Activated CD4-positive, alpha-beta T cell treated with anti-CD3 and anti-CD28 coated beads, Interleukin-2, amount 10 ng/mL, durations not matched to agents 7 days and 5 days (primary cell): ENCODE measurements around the gene DBNL. TPM values are rescaled to one million over a fixed set of nuclear protein-coding genes. Genes with fewer than 3 reads are reported as not detected.
A peak's percentile ranks its signal among the peaks of the same experiment; 100 is the strongest.

Experiments
- CTCF ChIA-PET: fragments of 350-600 bp; sonication (Branson Sonifier 250); formaldehyde crosslinking; loops from one replicate; lab custom pipeline; 2021; ENCODE audit warnings: antibody characterized with exemption; lab: Charles Lee
- POLR2A ChIA-PET: fragments of 350-600 bp; sonication (Branson Sonifier 250); formaldehyde crosslinking; loops from one replicate; lab custom pipeline; 2021; ENCODE audit warnings: antibody characterized with exemption; lab: Charles Lee
- DNase-seq: peaks from one replicate; pipeline ENCODE4 v3.0.0-alpha.2; 2020
- H3K27ac Mint-ChIP-seq: one replicate; pipeline ENCODE4 v1.8.0; 2021; ENCODE audit warnings: mild to moderate bottlenecking, moderate library complexity, mixed read lengths
- H3K27me3 Mint-ChIP-seq: one replicate; pipeline ENCODE4 v1.8.0; 2021; ENCODE audit warnings: mixed read lengths
- H3K36me3 Mint-ChIP-seq: one replicate; pipeline ENCODE4 v1.8.0; 2021; ENCODE audit warnings: low read depth, mixed read lengths
- H3K4me1 Mint-ChIP-seq: one replicate; pipeline ENCODE4 v1.8.0; 2021; ENCODE audit warnings: mixed read lengths
- H3K4me3 Mint-ChIP-seq: one replicate; pipeline ENCODE4 v1.8.0; 2021; ENCODE audit warnings: mild to moderate bottlenecking, moderate library complexity, mixed read lengths
- H3K9me3 Mint-ChIP-seq: one replicate; pipeline ENCODE4 v1.8.0; 2021; ENCODE audit warnings: mixed read lengths
- total RNA-seq, 2 experiments: library from RNA; stranded (reverse); gene quantifications; one replicate each; pipeline ENCODE4 v1.2.3, GENCODE V29; 2021

DBNL gene
- total RNA-seq, 2 experiments from 2014 or later: 152 to 168 TPM

DNA sequence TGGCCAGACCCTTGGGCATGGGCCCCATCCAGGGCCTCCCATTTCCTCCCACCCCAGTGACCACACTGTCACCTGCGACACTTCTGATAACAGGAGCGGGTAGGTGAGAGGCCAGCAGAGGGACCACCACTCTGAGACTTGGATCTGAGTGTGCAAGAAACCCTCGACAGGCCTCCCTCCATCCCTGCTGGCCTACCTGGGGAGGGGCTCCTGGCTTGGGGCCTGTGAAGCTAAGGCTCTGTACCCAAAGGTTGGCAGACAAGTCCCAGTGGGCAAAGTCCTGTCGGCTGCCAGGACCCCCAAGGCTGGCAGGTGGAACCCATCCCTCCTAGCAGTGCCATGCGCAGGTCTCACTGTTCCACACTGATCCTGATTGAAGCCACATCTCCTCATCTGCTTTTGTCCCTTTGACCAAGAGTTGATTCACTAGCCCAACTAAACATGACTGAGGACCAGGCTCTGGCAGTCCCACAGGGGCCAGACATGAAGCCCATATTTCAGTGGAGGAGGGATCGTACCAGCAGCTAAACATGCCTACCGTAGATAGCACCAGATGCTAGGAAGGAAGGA lies 22.1 kb downstream of the DBNL start:
- DNase-seq: no peak
- no peaks in the 10 kb centered on the region for H3K9me3 Mint-ChIP-seq
- POLR2A ChIA-PET: interaction anchor here (0.7 kb wide), 1 partner anchor 12 kb away, joined by 3 read pairs; no protein-coding TSS in a partner anchor
- no peaks in the 10 kb centered on the region for H3K27me3 Mint-ChIP-seq
- peaks cover 2% of the 10 kb centered on the region for H3K4me1 Mint-ChIP-seq
- H3K36me3 Mint-ChIP-seq: peaks cover 5% of the 10 kb centered on the region
- no peak overlapping the region for H3K27ac Mint-ChIP-seq
- CTCF ChIA-PET: interaction anchor here (1.4 to 1.5 kb wide), 2 partner anchors 15 kb away, joined by 3 to 5 read pairs; no protein-coding TSS in a partner anchor
- H3K4me3 Mint-ChIP-seq: peak overlapping the region; percentile 17

DNA sequence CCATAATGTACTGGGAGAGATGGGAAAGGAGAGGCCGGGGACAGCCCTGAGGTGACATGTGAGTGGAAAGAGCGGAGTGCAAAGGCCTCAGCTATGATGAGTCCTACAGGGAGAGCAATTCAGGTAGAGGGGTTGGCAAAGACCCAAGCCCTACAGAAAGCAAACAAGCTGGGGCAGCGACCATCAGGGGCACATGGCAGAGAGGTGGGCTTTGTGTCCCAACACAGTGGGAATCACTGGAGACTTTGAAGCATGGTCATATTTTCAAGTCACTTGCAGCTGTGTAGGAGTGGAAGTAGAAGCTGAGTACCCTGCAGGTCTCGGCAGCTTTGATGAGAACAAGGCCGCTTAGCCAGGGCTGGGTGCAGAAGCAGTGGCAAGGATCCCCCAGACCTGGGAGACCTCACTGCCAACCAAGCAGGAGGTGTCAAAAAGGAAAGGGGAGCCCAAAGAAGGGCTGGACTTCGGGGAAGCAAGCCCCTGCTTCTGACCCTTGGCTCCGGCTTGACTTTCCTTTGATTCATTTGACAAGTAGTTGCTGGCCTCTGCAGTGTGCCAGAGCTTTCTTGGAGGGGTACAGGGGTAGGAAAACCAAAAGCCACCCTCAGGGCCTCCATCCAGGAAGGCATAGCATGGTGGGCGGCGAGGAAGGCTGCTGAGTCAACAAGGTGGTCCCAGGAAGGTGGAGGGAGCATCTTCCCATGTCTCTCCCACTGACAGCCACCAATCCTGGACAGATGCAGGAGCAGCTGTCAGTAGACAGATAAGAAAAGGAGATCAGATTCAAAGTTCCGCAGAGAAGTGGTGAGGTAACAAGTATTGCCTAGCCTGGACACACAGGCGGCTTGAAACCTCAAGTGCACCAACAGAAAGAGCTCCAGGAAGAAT lies 22.8 kb downstream of the DBNL start:
- Mint-ChIP-seq H3K4me3 (peak overlapping the region; percentile 17), H3K27me3 (no peaks in the 10 kb centered on the region), H3K4me1 (peaks cover 4% of the 10 kb centered on the region), H3K9me3 (no peaks in the 10 kb centered on the region), H3K27ac (peak overlapping the region; percentile 6), H3K36me3 (peaks cover 7% of the 10 kb centered on the region)
- POLR2A ChIA-PET: interaction anchor here (0.7 kb wide), 1 partner anchor 14 kb away, joined by 3 read pairs; no protein-coding TSS in a partner anchor
- DNase-seq: no peak
- CTCF ChIA-PET: interaction anchor here (0.6 to 1.5 kb wide), 7 partner anchors 9 to 198 kb away, joined by 3 to 5 read pairs (median 3); no protein-coding TSS in a partner anchor

DNA sequence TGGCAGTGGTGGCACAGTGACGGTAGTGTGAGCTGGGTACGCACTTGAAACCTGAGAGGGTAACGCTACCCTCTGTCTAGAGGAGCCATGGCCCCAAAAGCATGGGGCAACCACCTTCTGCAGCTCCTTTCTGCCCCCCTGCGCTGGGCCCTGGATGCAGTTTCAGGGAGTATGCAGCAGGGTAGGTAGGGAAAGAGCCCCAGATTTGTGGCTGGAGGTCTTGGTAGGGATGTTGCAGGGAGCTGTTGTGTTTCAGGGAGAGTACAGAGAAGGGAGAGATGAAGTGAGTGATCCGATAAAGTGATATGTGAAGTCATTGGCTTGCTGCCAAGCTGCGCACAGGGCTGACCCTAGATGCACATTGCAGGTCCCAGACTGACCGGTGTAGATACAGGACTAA lies 23.6 kb downstream of the DBNL start:
- no peaks in the 10 kb centered on the region for H3K9me3 Mint-ChIP-seq
- POLR2A ChIA-PET: interaction anchor here (0.7 kb wide), 1 partner anchor 13 kb away, joined by 3 read pairs; no protein-coding TSS in a partner anchor
- peaks cover 8% of the 10 kb centered on the region for H3K36me3 Mint-ChIP-seq
- H3K4me1 Mint-ChIP-seq: peaks cover 7% of the 10 kb centered on the region
- no peak overlapping the region for H3K4me3 Mint-ChIP-seq
- H3K27ac Mint-ChIP-seq: no peak overlapping the region
- CTCF ChIA-PET: interaction anchor here (0.8 to 1.3 kb wide), 5 partner anchors 8 to 74 kb away, joined by 3 read pairs; no protein-coding TSS in a partner anchor
- no peak for DNase-seq
- no peaks in the 10 kb centered on the region for H3K27me3 Mint-ChIP-seq

DNA sequence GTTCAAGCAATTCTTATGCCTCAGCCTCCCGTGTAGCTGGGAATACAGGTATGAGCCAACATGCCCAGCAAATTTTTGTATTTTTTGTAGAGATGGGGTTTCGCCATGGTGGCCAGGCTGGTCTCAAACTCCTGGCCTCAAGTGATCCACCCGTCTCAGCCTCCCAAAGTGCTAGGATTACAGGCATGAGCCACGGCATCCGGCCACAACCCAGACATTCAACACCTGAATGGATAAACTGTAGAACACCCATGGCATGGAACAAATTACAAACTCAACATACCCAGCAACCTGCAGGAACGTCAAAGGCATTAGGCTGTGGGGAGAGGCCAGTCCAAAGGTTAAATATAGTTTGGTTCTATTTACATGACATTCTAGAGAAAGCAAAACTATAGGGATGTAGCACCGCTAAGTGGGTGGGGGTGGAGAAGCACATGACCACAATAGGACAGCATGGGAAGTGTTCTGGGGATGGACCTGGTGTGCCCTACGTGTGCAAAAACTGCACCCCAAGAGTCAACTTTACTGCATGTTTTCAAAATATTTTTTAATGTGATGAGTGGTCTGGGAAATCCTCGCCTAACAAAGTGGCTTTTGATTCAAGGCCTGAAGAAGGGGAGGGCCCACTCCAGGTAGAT lies 27.3 kb downstream of the DBNL start:
- H3K9me3 Mint-ChIP-seq: no peaks in the 10 kb centered on the region
- peaks cover 23% of the 10 kb centered on the region for H3K36me3 Mint-ChIP-seq
- no peaks in the 10 kb centered on the region for H3K27me3 Mint-ChIP-seq
- CTCF ChIA-PET: interaction anchor here (0.6 to 1.4 kb wide), 5 partner anchors 10 to 494 kb away, joined by 3 to 4 read pairs (median 3); no protein-coding TSS in a partner anchor
- no peak overlapping the region for H3K4me3 Mint-ChIP-seq
- H3K4me1 Mint-ChIP-seq: peaks cover 7% of the 10 kb centered on the region
- DNase-seq: no peak
- H3K27ac Mint-ChIP-seq: peak overlapping the region; percentile 62
- POLR2A ChIA-PET: no interaction called here

DNA sequence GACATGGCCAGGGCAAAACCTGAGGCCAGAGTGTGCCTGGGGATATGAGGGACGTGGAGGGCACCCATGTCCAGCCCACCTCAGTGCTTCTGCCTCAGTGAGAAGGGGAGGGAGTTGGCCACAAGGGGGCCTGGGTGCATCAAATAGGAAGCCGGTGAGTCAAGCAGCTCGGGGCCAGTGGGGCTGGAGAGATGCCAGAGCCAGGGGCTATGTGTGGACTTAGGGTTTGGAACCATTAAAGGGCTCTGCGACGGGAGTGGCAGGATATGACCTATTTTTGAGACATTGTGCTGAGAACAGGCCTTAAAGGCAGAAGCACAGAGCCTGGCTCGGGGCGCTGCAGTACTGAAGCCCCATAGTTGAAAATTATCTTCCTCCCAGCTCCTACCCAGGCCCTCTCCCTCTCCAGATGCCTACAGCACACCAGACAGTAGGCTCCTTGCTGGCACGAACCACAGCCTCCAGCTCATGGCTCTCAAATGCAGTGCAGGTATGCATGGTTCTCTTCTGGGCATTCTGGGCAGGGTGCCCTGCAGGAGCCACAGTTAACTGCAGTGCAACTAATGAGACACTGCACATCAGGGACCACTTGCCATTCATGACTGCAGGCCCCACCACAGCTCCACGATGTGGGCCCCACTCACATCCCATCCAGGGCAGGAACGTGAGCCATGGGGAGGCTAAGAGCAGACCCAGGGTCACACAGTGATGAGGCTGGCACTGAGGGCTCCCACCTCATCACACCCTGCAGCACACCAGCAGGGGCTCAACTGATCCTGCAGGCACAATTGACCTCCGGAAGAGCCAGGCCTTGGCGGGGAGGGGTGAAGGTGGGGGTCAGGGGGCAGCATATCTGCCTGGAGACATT lies 28.1 kb downstream of the DBNL start:
- Mint-ChIP-seq H3K4me3 (no peak overlapping the region), H3K9me3 (no peaks in the 10 kb centered on the region), H3K27ac (peak overlapping the region; percentile 62), H3K27me3 (no peaks in the 10 kb centered on the region), H3K36me3 (peaks cover 29% of the 10 kb centered on the region), H3K4me1 (peaks cover 9% of the 10 kb centered on the region)
- POLR2A ChIA-PET: no interaction called here
- CTCF ChIA-PET: interaction anchor here (0.7 to 1.4 kb wide), 2 partner anchors 11 to 493 kb away, joined by 3 read pairs; no protein-coding TSS in a partner anchor
- DNase-seq: peak; percentile 44

DNA sequence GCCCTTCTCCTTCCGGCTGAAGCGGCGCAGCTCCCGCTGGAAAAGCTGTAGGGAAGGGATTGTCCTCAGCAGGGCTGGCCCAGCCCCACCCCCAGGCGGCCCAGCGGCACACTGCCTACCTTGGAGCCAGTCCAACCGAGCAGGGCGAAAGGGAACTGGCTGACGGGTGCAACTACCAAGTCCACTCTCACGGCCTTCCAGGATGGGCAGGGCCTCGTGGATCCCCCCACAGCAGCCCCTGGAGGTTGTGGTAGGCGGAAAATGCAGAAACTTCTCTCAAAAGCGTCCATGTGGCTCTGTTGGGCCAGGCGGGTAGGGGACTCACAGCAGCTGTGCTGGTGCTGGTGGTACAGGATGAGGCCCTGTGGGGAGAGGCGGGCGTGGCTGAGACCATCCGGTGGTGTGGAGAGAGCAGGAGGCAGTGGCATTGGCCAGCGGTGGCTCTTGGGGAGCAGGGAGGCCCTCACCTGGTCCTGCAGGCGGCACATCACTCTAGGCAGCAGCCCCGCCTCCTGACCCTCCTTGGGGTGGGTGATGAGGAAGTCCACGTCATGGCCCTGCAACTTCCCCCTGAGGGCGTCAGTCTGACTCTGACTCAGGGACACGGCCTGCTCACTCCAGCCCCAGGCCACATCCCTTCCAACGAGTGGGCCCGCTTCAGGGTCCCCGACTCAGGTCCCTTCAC lies 29.3 kb downstream of the DBNL start:
- Mint-ChIP-seq H3K27me3 (no peaks in the 10 kb centered on the region), H3K27ac (no peak overlapping the region), H3K36me3 (peaks cover 39% of the 10 kb centered on the region), H3K4me3 (no peak overlapping the region), H3K4me1 (peaks cover 19% of the 10 kb centered on the region), H3K9me3 (no peaks in the 10 kb centered on the region)
- CTCF ChIA-PET: no interaction called here
- POLR2A ChIA-PET: no interaction called here
- no peak for DNase-seq

DNA sequence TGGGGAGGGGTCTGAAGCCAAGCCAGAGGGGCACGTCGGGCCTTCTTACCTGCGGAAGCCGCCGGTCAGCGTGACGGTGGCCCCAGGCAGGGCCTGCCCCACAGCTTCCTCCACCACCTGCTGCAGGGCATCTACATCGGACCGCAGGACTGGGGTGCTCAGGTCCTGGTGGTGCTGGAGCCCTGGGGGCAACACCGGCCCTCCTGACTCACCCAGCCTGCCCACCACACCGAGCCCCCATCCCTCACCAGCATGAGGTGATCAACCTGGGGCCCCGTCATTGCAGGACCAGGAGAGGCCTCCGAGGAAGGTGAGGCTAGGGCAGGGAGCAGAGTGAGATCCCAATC lies 29.8 kb downstream of the DBNL start:
- peaks cover 21% of the 10 kb centered on the region for H3K4me1 Mint-ChIP-seq
- DNase-seq: no peak
- ChIA-PET CTCF (no interaction called here), POLR2A (no interaction called here)
- peaks cover 42% of the 10 kb centered on the region for H3K36me3 Mint-ChIP-seq
- H3K4me3 Mint-ChIP-seq: no peak overlapping the region
- H3K9me3 Mint-ChIP-seq: no peaks in the 10 kb centered on the region
- no peaks in the 10 kb centered on the region for H3K27me3 Mint-ChIP-seq
- H3K27ac Mint-ChIP-seq: no peak overlapping the region

DNA sequence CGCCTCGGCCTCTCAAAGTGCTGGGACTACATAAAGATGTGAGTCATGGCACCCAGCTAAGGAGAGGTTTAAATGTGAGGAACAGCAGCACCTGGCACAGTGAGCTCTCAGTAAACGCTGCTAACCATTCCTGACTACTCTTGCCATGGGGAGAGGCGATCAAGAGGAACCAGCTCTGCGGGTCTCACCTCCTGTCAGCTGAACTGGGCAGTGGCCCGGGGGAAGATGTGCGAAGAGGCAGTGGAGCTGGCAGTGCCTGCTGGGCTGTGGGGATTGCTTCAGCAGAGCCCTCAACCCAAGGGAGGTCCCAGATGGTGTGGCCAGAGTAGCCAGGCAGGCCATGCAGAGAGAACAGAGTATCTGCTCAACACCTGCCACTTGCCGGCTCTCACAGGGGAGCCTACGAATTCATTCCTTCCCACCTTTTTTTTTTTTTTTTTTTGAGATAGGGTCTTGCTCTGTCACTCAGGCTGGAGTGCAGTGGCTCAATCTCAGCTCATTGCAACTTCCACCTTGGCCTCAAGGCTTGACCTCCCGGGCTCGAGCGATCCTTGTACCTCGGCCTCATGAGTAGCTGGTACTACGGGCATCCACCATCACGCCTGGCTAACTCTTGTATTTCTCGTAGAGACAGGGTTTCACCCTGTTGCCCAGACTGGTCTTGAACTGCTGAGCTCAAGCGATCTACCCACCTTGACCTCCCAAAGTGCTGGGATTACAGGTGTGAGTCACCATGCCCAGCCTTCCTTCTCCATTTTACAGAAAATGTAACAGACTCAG lies 31.0 kb downstream of the DBNL start:
- no peak for DNase-seq
- CTCF ChIA-PET: interaction anchor here (0.6 to 1.3 kb wide), 2 partner anchors 8 to 525 kb away, joined by 3 to 7 read pairs; no protein-coding TSS in a partner anchor
- Mint-ChIP-seq H3K27ac (no peak overlapping the region), H3K27me3 (no peaks in the 10 kb centered on the region), H3K4me3 (no peak overlapping the region), H3K9me3 (no peaks in the 10 kb centered on the region), H3K36me3 (peaks cover 42% of the 10 kb centered on the region), H3K4me1 (peaks cover 23% of the 10 kb centered on the region)
- POLR2A ChIA-PET: no interaction called here

DNA sequence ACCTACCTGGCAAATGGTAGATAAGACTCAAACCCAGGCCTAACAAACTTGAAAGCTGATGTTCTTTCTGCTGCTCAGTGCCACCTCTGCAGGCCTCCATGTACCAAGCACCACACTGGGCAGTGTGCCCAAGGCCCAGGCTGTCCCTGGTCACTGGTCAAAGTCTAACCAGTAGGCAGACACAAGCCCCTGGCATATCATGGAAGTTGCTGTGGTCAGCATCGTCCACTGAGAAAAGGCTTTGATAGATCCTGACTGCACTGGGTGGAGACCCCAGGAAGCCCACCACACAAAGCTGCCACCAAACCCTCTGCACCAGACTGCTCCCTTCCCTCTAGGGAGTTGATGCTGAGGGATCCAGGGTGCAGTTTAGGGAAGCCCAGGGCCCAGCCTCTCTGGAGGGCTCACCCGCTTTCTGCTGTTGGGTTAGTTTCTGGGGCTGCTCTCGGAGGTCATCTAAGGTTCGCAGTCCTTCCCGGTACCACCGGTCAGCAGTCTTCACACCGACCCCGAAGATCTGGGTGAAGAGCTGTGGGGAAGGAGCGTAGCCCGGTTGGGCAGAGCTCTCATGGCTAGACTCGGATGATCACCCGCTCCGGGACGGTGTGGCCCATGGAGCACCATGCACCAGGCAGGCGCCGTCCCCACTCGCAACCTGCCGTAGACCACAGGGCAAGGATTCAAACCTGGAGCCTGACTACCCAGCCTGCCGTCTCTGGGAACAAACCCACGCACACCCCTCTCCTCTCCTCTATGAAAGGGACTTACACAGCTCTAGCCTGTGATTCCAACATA lies 31.8 kb downstream of the DBNL start:
- Mint-ChIP-seq H3K4me3 (no peak overlapping the region), H3K9me3 (no peaks in the 10 kb centered on the region), H3K27me3 (no peaks in the 10 kb centered on the region), H3K36me3 (peaks cover 47% of the 10 kb centered on the region), H3K27ac (no peak overlapping the region), H3K4me1 (peaks cover 32% of the 10 kb centered on the region)
- no peak for DNase-seq
- CTCF ChIA-PET: interaction anchor here (0.6 to 1.3 kb wide), 2 partner anchors 9 to 525 kb away, joined by 3 to 7 read pairs; no protein-coding TSS in a partner anchor
- POLR2A ChIA-PET: no interaction called here

DNA sequence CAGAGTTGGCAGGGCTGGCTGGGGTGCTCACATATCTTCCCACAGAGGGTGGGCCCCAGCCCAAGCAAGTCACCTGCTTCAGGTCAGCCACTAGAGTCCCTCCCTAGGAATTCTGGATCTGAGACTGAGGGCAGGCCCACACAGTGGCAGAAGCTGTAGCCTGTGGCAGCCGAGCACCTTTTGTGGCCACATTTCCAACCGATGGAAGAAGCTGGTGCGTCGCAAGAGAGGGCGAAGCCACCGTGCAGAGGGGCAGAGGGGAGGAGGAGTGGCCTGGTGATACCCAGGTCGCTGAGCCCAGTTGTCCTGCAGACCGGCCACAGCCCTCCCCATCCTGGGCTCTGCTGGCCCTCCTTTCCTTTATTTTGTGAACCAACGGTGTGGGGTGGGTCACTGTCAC lies 32.6 kb downstream of the DBNL start:
- Mint-ChIP-seq H3K4me3 (no peak overlapping the region), H3K27ac (no peak overlapping the region), H3K27me3 (no peaks in the 10 kb centered on the region), H3K4me1 (peaks cover 34% of the 10 kb centered on the region), H3K36me3 (peaks cover 50% of the 10 kb centered on the region), H3K9me3 (no peaks in the 10 kb centered on the region)
- POLR2A ChIA-PET: no interaction called here
- CTCF ChIA-PET: no interaction called here
- no peak for DNase-seq
